Measurements from ENCODE around the gene RIOX2.

RIOX2 gene

DNA sequence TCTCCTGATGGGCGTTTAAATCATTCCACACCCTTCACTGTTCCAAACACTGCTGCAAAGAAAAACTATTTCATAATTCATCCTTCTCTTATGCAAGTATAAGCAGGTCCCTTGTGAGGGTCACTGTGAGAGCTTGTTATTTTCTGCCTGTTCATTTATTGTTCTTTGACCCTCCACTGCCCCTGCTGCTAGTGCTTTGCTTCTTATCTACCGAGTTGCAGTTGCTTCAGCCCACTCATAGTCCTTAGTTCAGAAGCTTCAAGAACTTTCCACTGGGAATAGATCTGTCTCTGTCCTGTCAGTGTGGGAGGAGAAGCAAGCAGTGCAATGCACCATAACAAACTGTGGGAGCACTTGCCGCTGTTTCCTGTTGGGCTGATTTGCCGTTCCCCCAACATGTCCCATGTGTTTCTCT, 39.8 kb downstream of the RIOX2 start:
- in situ Hi-C loops (cut with HindIII; ENCODE audit: low sequenced_read_pairs), result no loop called here
- DNase-seq (ENCODE audit: low read depth), result no peak
- H3K4me3 ChIP-seq (ENCODE audit: low read depth, low read length), result no peak overlapping the region
- TF ChIP-seq, protein P1, sequence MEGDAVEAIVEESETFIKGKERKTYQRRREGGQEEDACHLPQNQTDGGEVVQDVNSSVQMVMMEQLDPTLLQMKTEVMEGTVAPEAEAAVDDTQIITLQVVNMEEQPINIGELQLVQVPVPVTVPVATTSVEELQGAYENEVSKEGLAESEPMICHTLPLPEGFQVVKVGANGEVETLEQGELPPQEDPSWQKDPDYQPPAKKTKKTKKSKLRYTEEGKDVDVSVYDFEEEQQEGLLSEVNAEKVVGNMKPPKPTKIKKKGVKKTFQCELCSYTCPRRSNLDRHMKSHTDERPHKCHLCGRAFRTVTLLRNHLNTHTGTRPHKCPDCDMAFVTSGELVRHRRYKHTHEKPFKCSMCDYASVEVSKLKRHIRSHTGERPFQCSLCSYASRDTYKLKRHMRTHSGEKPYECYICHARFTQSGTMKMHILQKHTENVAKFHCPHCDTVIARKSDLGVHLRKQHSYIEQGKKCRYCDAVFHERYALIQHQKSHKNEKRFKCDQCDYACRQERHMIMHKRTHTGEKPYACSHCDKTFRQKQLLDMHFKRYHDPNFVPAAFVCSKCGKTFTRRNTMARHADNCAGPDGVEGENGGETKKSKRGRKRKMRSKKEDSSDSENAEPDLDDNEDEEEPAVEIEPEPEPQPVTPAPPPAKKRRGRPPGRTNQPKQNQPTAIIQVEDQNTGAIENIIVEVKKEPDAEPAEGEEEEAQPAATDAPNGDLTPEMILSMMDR (IDR thresholded peaks at IDR 0.05; ENCODE audit: low read depth, low read length, missing control alignments), result no peak

DNA sequence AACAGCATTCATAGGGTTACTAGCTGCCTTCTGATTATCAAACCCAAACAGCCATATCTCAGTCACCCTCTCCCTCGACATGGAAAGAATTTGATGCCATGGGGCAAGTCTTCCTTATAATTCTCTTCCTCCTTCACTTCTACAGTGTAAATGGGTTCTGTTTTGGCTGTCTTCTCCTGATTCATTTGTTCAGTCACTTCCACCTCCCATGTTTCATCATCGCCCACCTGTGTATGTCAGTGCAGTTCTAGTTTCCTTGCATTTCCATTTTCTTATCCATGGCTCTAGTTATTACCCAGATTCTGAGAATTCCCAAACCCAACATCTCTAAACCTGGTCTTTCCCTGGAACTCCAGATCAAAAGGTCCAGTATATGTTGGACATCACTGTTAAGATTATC, 41.0 kb downstream of the RIOX2 start:
- no peak overlapping the region for H3K4me3 ChIP-seq (ENCODE audit: low read depth, low read length)
- in situ Hi-C loops (cut with HindIII; ENCODE audit: low sequenced_read_pairs), result no loop called here
- TF ChIP-seq, protein P1 (IDR thresholded peaks at IDR 0.05; ENCODE audit: low read depth, low read length, missing control alignments), result no peak
- no peak for DNase-seq (ENCODE audit: low read depth)

DNA sequence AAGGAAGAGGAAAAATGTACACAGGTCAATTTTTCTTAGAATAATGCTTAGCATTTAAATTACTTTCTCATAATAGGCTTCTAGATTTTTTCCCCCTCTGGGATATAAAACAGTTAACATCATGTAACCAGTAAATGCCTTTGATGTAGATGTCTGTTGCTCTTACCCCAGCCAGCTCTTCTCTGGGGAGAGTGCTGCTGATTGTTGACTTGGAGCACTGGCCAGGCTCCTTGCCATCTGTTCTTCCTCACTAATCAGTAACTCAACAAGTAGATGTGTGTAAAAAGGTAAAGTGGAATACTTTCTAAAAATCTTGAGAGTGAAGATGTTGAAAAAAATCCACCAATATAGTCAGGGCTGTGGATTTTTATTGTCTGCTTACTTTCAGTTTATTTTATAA, 42.2 kb downstream of the RIOX2 start:
- H3K4me3 ChIP-seq (ENCODE audit: low read depth, low read length), result no peak overlapping the region
- TF ChIP-seq, protein P1 (IDR thresholded peaks at IDR 0.05; ENCODE audit: low read depth, low read length, missing control alignments), result no peak
- DNase-seq (ENCODE audit: low read depth), result no peak
- in situ Hi-C loops (cut with HindIII; ENCODE audit: low sequenced_read_pairs), result no loop called here

DNA sequence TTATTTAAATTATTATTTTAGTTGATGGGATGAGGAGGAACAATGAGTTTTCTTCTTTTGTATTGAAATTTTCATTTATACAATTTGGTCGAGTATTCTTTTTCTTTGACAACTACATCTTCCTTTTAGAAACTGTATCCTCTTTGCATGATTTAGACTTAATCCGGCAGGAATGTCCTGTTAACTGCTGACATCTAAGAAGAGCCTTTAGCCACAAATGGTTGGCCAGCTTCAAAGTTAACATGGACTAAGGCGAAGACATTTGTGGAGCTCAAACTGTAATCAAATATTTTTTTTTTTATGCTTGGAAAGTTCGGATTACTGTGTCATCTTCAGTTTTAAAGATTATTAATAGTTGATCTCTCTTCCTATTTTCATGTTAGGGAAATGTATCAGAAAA, 43.2 kb downstream of the RIOX2 start:
- H3K4me3 ChIP-seq (ENCODE audit: low read depth, low read length), result no peak overlapping the region
- DNase-seq (ENCODE audit: low read depth), result no peak
- TF ChIP-seq, protein P1 (IDR thresholded peaks at IDR 0.05; ENCODE audit: low read depth, low read length, missing control alignments), result no peak
- in situ Hi-C loops (cut with HindIII; ENCODE audit: low sequenced_read_pairs), result no loop called here

DNA sequence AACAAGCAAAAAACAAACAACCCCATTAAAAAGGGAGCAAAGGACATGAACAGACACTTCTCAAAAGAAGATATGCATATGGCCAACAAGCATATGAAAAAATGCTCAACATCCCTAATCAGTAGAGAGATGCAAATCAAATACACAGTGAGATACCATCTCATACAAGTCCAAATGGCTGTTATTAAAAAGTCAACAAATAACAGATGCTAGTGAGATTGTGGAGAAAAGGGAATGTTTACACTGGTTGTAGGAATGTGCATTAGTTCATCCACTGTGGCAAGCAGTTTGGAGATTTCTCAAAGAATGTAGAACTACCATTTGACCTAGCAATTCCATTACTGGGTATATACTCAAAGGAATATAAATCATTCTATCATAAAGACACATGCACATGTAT, 44.5 kb downstream of the RIOX2 start:
- no peak for DNase-seq (ENCODE audit: low read depth)
- TF ChIP-seq, protein P1 (IDR thresholded peaks at IDR 0.05; ENCODE audit: low read depth, low read length, missing control alignments), result no peak
- H3K4me3 ChIP-seq (ENCODE audit: low read depth, low read length), result no peak overlapping the region
- in situ Hi-C loops (cut with HindIII; ENCODE audit: low sequenced_read_pairs), result no loop called here

DNA sequence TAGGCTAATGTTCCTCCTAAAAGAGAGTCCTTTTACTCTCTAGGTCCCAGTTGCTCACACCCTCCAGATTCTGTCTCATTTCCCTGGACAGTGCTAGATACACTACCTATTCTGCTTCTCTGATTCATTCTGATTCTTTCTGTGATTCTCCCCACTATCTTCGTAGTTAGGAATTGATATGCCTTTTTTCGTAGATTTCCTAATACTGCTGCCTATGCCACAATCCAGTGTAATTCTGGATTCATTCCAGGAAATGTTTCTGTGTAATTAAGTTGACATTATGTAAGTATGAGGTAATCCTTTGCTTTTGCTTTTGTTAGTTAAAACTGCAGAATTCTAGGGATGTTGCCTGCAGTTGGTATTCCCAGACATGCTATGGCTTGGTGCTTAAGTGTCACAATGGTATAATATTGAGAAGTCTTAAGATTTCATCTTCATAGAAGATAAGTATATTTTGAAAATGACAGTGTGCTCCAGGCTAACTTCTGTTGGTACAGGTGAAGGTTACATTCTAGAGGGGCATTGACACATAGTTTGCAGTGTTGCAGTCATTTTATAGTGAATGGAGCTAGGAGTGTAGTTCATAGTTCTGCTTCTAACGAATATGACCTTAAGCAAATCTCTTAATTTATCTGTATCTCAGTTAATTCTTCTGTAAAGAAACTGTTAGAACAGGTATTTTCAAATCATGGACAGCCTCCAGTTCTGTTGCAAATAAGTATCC, 54.3 kb downstream of the RIOX2 start:
- TF ChIP-seq, protein P1 (IDR thresholded peaks at IDR 0.05; ENCODE audit: low read depth, low read length, missing control alignments), result no peak
- in situ Hi-C loops (cut with HindIII; ENCODE audit: low sequenced_read_pairs), result no loop called here
- DNase-seq (ENCODE audit: low read depth), result no peak
- H3K4me3 ChIP-seq (ENCODE audit: low read depth, low read length), result no peak overlapping the region
